ENCODE measurements around the gene RECQL5.

DNA sequence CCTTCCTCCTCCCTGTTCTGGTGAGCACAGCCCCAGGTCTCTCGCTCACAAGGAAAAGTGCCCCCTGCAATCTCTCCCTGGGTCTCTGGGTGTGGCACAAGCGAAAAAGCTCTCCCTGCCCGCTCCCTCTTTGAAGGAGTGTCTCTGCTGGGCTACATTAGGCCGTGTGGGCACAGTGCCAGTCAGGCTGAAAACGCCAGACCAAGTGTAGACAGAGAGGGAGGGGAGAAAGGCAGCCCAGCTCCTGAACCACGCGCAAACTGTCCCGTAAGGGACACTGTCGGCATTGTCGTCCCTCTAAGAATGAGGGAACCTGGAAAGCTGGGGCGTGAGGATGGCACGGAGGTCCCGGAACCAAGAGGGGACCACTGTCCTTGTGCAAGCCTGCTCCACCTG, 29.8 kb downstream of the RECQL5 start:
- TF ChIP-seq, protein P1, sequence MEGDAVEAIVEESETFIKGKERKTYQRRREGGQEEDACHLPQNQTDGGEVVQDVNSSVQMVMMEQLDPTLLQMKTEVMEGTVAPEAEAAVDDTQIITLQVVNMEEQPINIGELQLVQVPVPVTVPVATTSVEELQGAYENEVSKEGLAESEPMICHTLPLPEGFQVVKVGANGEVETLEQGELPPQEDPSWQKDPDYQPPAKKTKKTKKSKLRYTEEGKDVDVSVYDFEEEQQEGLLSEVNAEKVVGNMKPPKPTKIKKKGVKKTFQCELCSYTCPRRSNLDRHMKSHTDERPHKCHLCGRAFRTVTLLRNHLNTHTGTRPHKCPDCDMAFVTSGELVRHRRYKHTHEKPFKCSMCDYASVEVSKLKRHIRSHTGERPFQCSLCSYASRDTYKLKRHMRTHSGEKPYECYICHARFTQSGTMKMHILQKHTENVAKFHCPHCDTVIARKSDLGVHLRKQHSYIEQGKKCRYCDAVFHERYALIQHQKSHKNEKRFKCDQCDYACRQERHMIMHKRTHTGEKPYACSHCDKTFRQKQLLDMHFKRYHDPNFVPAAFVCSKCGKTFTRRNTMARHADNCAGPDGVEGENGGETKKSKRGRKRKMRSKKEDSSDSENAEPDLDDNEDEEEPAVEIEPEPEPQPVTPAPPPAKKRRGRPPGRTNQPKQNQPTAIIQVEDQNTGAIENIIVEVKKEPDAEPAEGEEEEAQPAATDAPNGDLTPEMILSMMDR (IDR thresholded peaks at IDR 0.05), result no peak
- TF ChIP-seq POLR2A (IDR thresholded peaks at IDR 0.05) (no peak), EP300 (IDR thresholded peaks at IDR 0.05) (no peak)

Data from tibial nerve (tissue), 4 donors.